OCI-LY7 (cell line): ENCODE results near the gene SGTA. TPM values are rescaled to one million over a fixed set of nuclear protein-coding genes. Genes with fewer than 3 reads are reported as not detected.

Source experiments
- BruUV-seq: library from RNA; stranded (reverse); fragments of 400-500 nt; replicated peaks from 2 replicates; lab custom pipeline; 2021; lab: Mats Ljungman, UMichigan
- CTCF ChIA-PET: fragments of 300-600 bp; sonication (Branson Sonifier 250); formaldehyde crosslinking; loops from one replicate; lab custom pipeline; 2022; ENCODE audit warnings: antibody characterized with exemption; ENCODE audit not compliant: unreplicated experiment; lab: Charles Lee
- POLR2A ChIA-PET: fragments of 300-600 bp; sonication (Branson Sonifier 250); formaldehyde crosslinking; loops from one replicate; lab custom pipeline; 2022; ENCODE audit warnings: antibody characterized with exemption; lab: Charles Lee
- DNase-seq: peaks from one replicate; pipeline ENCODE4 v3.0.0-alpha.2; 2015; ENCODE audit warnings: low spot score
- H2AFZ ChIP-seq: fragments of 200-600 bp; sonication (generic), shearing (Covaris generic); 2 replicates; pipeline ENCODE4 v1.6.1; 2014; ENCODE audit warnings: mild to moderate bottlenecking, antibody characterized with exemption, low read length, moderate library complexity
- H3K27ac ChIP-seq: fragments of 200-600 bp; sonication (generic); 2 replicates; pipeline ENCODE4 v1.5.1; 2014; ENCODE audit warnings: mixed run types, low read depth, mild to moderate bottlenecking, moderate library complexity, low read length, inconsistent platforms; ENCODE audit not compliant: poor library complexity, severe bottlenecking
- H3K36me3 ChIP-seq: fragments of 200-600 bp; sonication (generic); 2 replicates; pipeline ENCODE4 v1.6.1; 2014; ENCODE audit warnings: mild to moderate bottlenecking, antibody characterized with exemption, low read length, moderate library complexity, mixed read lengths; ENCODE audit not compliant: insufficient read depth
- H3K4me1 ChIP-seq: fragments of 200-600 bp; sonication (generic); 2 replicates; pipeline ENCODE4 v1.5.1; 2014; ENCODE audit warnings: mild to moderate bottlenecking, low read length; ENCODE audit not compliant: insufficient read depth, poor library complexity, severe bottlenecking
- H3K4me2 ChIP-seq: fragments of 200-600 bp; sonication (generic); 2 replicates; pipeline ENCODE4 v1.6.1; 2014; ENCODE audit warnings: mild to moderate bottlenecking, low read length
- H3K4me3 ChIP-seq: fragments of 200-600 bp; sonication (generic); 2 replicates; pipeline ENCODE4 v1.5.1; 2014; ENCODE audit warnings: mild to moderate bottlenecking, low read depth, low read length; ENCODE audit not compliant: poor library complexity, severe bottlenecking
- H3K79me2 ChIP-seq: fragments of 200-600 bp; sonication (generic); 2 replicates; pipeline ENCODE4 v1.6.1; 2016; ENCODE audit warnings: low read depth, mild to moderate bottlenecking, low read length, moderate library complexity, mixed read lengths; ENCODE audit not compliant: insufficient read depth
- H3K9me2 ChIP-seq: fragments of 200-600 bp; sonication (generic); 2 replicates; pipeline ENCODE4 v1.6.1; 2016; ENCODE audit warnings: mild to moderate bottlenecking, low read length, mixed read lengths; ENCODE audit not compliant: insufficient read depth
- H3K9me3 ChIP-seq: fragments of 200-600 bp; sonication (generic); 2 replicates; pipeline ENCODE4 v1.6.1; 2014; ENCODE audit warnings: mild to moderate bottlenecking, mixed run types, low read length, mixed read lengths
- H4K20me1 ChIP-seq: fragments of 200-600 bp; sonication (generic); 2 replicates; pipeline ENCODE4 v1.6.1; 2014; ENCODE audit warnings: mild to moderate bottlenecking, antibody characterized with exemption, low read length, moderate library complexity, mixed read lengths; ENCODE audit not compliant: insufficient read depth
- CTCF ChIP-seq: fragments of 200-600 bp; sonication (generic); conservative IDR thresholded peaks from 2 replicates; pipeline ENCODE4 v1.5.1; 2014; ENCODE audit warnings: mild to moderate bottlenecking, antibody characterized with exemption, low read length, moderate library complexity, mixed read lengths
- EZH2phosphoT487 ChIP-seq: fragments of 200-600 bp; sonication (generic); IDR thresholded peaks from 2 replicates; pipeline ENCODE4 v1.6.1; 2018; ENCODE audit warnings: low read depth, borderline replicate concordance, mild to moderate bottlenecking, mixed run types, antibody characterized with exemption, low read length, moderate library complexity, mixed read lengths
- intact Hi-C: fragments of 100-400 bp; cut with micrococcal nuclease; formaldehyde crosslinking; loops from one replicate; pipeline ENCODE4 v1.10.0; 2022; ENCODE audit not compliant: unreplicated experiment
- total RNA-seq, 2 experiments: library from RNA; depleted of rRNA in 1 of 2; stranded (reverse); fragments of >200 nt in 1 of 2; shearing (Covaris generic) in 1 of 2; gene quantifications; 2 replicates each; pipeline ENCODE4 v1.2.3, GENCODE V29; 2014 to 2022

Gene SGTA
- total RNA-seq, 2 experiments from 2014 or later = 68.2 to 82.4 TPM

- Histone ChIP-seq H3K9me3 (0 out of 2 replicates have a peak, but pooled peaks cover 7% of the 10 kb centered on the region), H3K4me1 (peaks cover 24% of the 10 kb centered on the region), H3K4me2 (no peak overlapping the region), H3K79me2 (no peaks in the 10 kb centered on the region), H3K36me3 (no peaks in the 10 kb centered on the region), H3K9me2 (no peaks in the 10 kb centered on the region), H3K27ac (no peak overlapping the region), H2AFZ (no peak overlapping the region), H3K4me3 (no peak overlapping the region), H4K20me1 (no peaks in the 10 kb centered on the region)
- CTCF ChIA-PET = no interaction called here
- POLR2A ChIA-PET = no interaction called here
- DNase-seq = no peak
- intact Hi-C loops = no loop called here
- BruUV-seq = no TSS peak
- TF ChIP-seq CTCF (no peak), EZH2phosphoT487 (no peak)
These were observed 66.8 kb downstream of the SGTA start for GRCh38 chr19:2716275-2716650.

GRCh38 chr19:2715470-2716274, 67.4 kb downstream of the SGTA start:
- H3K4me2 ChIP-seq = no peak overlapping the region
- POLR2A ChIA-PET = no interaction called here
- CTCF ChIA-PET = no interaction called here
- H3K9me2 ChIP-seq = no peaks in the 10 kb centered on the region
- H3K27ac ChIP-seq = no peak overlapping the region
- H3K79me2 ChIP-seq = no peaks in the 10 kb centered on the region
- no peak overlapping the region for H2AFZ ChIP-seq
- H3K9me3 ChIP-seq = 0 out of 2 replicates have a peak, but pooled peaks cover 7% of the 10 kb centered on the region
- peaks cover 28% of the 10 kb centered on the region for H3K4me1 ChIP-seq
- H4K20me1 ChIP-seq = no peaks in the 10 kb centered on the region
- TF ChIP-seq CTCF (no peak), EZH2phosphoT487 (no peak)
- DNase-seq = no peak
- BruUV-seq = no TSS peak
- intact Hi-C loops = no loop called here
- no peaks in the 10 kb centered on the region for H3K36me3 ChIP-seq
- H3K4me3 ChIP-seq = no peak overlapping the region
